Osteocyte (in vitro differentiated cells): ENCODE results near the gene VIPR2. TPM values are rescaled to one million over a fixed set of nuclear protein-coding genes. Genes with fewer than 3 reads are reported as not detected.

Experiments used
- DNase-seq: peaks from one replicate; pipeline ENCODE4 v3.0.0; 2021; ENCODE audit warnings: mixed read lengths; ENCODE audit not compliant: unreplicated experiment; ENCODE audit errors: extremely low spot score
- H3K27ac Mint-ChIP-seq: one replicate; pipeline ENCODE4 v1.8.0; 2021; ENCODE audit warnings: mild to moderate bottlenecking, mixed read lengths; ENCODE audit not compliant: unreplicated experiment
- H3K27me3 Mint-ChIP-seq: one replicate; pipeline ENCODE4 v1.8.0; 2021; ENCODE audit warnings: mixed read lengths; ENCODE audit not compliant: unreplicated experiment
- H3K36me3 Mint-ChIP-seq: one replicate; pipeline ENCODE4 v1.8.0; 2021; ENCODE audit warnings: mixed read lengths; ENCODE audit not compliant: unreplicated experiment
- H3K4me1 Mint-ChIP-seq: one replicate; pipeline ENCODE4 v1.8.0; 2021; ENCODE audit warnings: mixed read lengths; ENCODE audit not compliant: unreplicated experiment
- H3K4me3 Mint-ChIP-seq: one replicate; pipeline ENCODE4 v1.8.0; 2021; ENCODE audit warnings: mild to moderate bottlenecking, moderate library complexity, mixed read lengths; ENCODE audit not compliant: unreplicated experiment
- H3K9me3 Mint-ChIP-seq: one replicate; pipeline ENCODE4 v1.8.0; 2021; ENCODE audit warnings: mixed read lengths; ENCODE audit not compliant: unreplicated experiment
- long read RNA-seq: library from polyadenylated mRNA; unstranded; transcript quantifications from one replicate; pipeline ENCODE4 v2.0.0, GENCODE V29; 2021
- total RNA-seq: library from RNA; stranded (reverse); gene quantifications from 2 replicates; pipeline ENCODE4 v1.2.1, GENCODE V29; 2021
- TF ChIP-seq, protein P1 (sequence below): fragments of 200-600 bp; sonication (generic); IDR thresholded peaks from 2 replicates; pipeline ENCODE4 v1.5.0; 2021; ENCODE audit warnings: antibody characterized with exemption, mild to moderate bottlenecking, moderate library complexity

VIPR2 gene, protein sequence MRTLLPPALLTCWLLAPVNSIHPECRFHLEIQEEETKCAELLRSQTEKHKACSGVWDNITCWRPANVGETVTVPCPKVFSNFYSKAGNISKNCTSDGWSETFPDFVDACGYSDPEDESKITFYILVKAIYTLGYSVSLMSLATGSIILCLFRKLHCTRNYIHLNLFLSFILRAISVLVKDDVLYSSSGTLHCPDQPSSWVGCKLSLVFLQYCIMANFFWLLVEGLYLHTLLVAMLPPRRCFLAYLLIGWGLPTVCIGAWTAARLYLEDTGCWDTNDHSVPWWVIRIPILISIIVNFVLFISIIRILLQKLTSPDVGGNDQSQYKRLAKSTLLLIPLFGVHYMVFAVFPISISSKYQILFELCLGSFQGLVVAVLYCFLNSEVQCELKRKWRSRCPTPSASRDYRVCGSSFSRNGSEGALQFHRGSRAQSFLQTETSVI
- total RNA-seq: 0.19 and 0.39 TPM in 2 replicates
- long read RNA-seq: 0 reads

DNA sequence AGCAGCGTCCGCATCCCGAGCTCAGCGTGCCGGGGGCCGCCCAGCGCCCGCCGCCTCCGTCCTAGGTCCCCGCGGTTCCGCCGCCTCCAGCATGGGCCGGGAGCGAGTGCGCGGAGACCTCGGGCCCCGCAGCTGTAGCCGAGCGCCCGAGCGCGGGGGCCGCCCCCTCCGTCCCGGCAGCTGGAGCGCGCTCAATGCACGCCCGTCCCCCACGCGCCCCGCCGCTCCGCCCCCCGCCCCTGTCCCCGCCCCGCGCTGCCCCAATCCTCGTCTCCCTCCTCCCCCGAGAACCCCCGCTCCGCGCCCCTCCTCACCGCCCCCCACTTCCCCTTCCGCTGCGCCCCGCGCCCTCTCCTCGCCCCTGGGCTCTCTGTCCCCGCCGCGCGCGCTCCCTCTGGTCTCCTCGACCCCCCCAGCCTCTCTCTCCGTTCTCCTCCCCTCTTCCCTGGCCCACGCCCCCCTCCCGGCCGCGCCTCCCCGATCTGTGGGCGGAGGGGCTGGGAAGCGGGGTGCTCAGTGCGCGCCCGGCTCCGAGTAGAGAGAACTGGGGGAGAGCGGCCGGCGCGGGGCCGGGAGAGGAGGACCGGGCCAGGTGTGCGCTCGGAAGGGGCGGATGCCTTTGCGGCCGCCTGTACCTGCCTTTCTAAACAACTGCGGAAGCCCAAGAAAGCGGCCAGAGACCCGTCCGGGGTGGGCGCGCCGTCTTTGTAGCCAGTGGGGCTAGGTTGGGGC, at the start of gene VIPR2:
VIPR2 (minus strand) TSS at position 110 of the 732 bp plus-strand sequence; CDS start at position 14, 96 bp downstream.
- Mint-ChIP-seq H3K36me3 (no peaks in the 10 kb centered on the region), H3K27me3 (peaks cover 43% of the 10 kb centered on the region), H3K4me1 (peaks cover 6% of the 10 kb centered on the region), H3K4me3 (peak within 1 kb of the TSS; percentile 64), H3K9me3 (no peaks in the 10 kb centered on the region), H3K27ac (no peak within 1 kb of the TSS)
- TF ChIP-seq, protein P1, sequence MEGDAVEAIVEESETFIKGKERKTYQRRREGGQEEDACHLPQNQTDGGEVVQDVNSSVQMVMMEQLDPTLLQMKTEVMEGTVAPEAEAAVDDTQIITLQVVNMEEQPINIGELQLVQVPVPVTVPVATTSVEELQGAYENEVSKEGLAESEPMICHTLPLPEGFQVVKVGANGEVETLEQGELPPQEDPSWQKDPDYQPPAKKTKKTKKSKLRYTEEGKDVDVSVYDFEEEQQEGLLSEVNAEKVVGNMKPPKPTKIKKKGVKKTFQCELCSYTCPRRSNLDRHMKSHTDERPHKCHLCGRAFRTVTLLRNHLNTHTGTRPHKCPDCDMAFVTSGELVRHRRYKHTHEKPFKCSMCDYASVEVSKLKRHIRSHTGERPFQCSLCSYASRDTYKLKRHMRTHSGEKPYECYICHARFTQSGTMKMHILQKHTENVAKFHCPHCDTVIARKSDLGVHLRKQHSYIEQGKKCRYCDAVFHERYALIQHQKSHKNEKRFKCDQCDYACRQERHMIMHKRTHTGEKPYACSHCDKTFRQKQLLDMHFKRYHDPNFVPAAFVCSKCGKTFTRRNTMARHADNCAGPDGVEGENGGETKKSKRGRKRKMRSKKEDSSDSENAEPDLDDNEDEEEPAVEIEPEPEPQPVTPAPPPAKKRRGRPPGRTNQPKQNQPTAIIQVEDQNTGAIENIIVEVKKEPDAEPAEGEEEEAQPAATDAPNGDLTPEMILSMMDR: no peak
- DNase-seq: peak; percentile 80

DNA sequence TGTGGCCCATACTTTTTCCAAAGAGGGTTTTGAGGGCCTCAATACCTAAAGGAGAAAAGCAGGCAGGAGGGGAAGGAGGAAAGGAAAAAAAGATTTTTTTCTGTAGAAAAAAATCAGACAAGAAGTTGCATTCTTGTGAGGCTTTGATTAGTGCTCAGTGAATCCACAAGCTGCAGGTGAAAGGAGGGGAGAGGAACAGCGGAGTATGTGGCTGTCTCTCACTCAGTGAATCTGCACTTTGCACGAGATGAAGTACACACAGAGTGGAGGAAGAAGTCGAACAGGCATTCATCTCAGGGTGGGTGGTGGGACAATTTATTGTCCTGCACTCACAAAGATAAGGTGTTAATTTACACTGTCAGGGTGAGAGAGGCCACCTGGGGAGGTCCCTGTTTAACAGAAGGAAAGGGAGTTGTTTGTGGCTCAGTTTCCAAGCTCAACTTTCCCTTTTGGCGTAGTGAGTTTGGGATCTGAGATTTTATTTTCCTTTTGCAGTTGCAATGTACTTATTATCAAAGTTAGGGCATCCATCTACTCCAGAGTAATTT, 49.0 kb upstream of the VIPR2 start:
- Mint-ChIP-seq H3K27ac (no peak overlapping the region), H3K27me3 (no peaks in the 10 kb centered on the region), H3K4me3 (no peak overlapping the region), H3K4me1 (no peaks in the 10 kb centered on the region), H3K9me3 (peaks cover 7% of the 10 kb centered on the region), H3K36me3 (no peaks in the 10 kb centered on the region)
- TF ChIP-seq, protein P1: no peak
- DNase-seq: no peak

DNA sequence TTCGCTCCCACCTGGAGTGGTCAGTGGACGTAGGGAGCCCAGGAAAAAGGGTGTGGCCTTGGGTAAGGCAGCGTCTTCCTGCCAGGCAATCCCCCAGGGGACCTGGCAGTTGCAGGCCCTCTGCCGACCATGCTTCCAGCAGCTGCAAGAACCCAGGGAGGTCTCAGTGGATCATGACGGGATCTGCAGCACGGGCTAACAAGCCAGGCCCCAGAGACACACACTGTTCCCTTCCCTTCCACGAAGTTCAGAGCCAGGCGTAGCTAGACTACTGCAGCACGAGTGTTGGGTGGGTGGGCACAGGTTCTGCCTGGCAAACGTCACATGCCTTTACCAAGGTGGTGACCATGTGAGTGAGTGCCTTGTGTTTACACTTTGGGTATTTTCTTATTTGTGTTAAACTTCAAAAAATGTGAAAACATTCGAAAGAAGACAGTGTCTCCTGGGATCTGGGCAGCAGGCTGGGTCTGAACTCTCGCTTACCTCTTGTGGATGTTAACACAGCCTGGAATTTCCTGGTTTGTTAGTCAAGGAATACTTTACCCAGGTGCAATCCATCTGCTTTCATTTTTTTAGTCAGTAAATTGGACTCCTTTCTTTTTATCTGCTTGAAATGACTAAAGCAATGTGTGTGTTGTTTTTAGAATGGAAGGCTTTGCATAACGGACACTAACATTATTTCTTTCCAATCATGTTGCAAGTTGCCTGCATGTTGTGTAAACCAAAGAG, 48.2 kb upstream of the VIPR2 start:
- H3K9me3 Mint-ChIP-seq: peaks cover 7% of the 10 kb centered on the region
- no peaks in the 10 kb centered on the region for H3K27me3 Mint-ChIP-seq
- no peak overlapping the region for H3K27ac Mint-ChIP-seq
- TF ChIP-seq, protein P1: no peak
- H3K36me3 Mint-ChIP-seq: no peaks in the 10 kb centered on the region
- no peak overlapping the region for H3K4me3 Mint-ChIP-seq
- H3K4me1 Mint-ChIP-seq: no peaks in the 10 kb centered on the region
- DNase-seq: no peak

DNA sequence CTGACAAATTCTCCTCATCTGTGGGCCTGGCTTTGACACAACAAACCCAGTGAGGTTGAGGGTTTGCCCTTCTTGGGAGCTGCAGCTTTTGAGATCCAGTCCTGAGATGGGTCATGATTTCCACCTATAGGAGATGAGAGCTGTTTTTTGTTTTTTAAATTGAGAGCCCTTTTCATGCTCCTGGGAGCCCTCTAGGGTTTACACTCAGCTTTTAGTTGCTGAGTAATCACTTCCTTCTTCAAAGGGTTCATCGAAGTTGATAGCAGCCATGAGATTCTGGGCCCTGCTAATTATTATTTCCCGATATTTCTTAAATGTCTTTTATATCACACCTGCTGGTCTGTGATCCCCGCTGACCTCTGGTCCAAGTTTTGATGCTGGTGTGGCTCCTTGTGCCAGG, 47.3 kb upstream of the VIPR2 start:
- H3K9me3 Mint-ChIP-seq: peaks cover 7% of the 10 kb centered on the region
- no peaks in the 10 kb centered on the region for H3K4me1 Mint-ChIP-seq
- H3K36me3 Mint-ChIP-seq: no peaks in the 10 kb centered on the region
- no peaks in the 10 kb centered on the region for H3K27me3 Mint-ChIP-seq
- no peak overlapping the region for H3K27ac Mint-ChIP-seq
- H3K4me3 Mint-ChIP-seq: no peak overlapping the region
- TF ChIP-seq, protein P1: no peak
- no peak for DNase-seq
